SU-DHL-6 (cell line): ENCODE results near the gene CPN1.

ENCODE experiments used
- H2AFZ ChIP-seq: fragments of 200-600 bp; sonication (generic); 2 replicates; pipeline ENCODE4 v1.6.1; 2014; ENCODE audit warnings: low read depth, mild to moderate bottlenecking, moderate library complexity, mixed read lengths, antibody characterized with exemption, low read length; ENCODE audit not compliant: severe bottlenecking
- H3F3A ChIP-seq: fragments of 200-600 bp; shearing (Covaris generic); 2 replicates; pipeline ENCODE4 v1.6.0; 2016; ENCODE audit warnings: antibody characterized with exemption, mild to moderate bottlenecking; ENCODE audit not compliant: insufficient read depth
- H3K27ac ChIP-seq: fragments of 200-600 bp; sonication (generic); 2 replicates; pipeline ENCODE4 v1.5.1; 2016; ENCODE audit warnings: low read depth, mild to moderate bottlenecking, low read length, moderate library complexity, mixed read lengths
- H3K27me3 ChIP-seq: fragments of 200-600 bp; sonication (generic), shearing (Covaris generic); 2 replicates; pipeline ENCODE4 v1.6.0; 2014; ENCODE audit warnings: mild to moderate bottlenecking, low read length
- H3K36me3 ChIP-seq: fragments of 200-600 bp; sonication (generic); 2 replicates; pipeline ENCODE4 v1.6.1; 2014; ENCODE audit warnings: mild to moderate bottlenecking, low read length, mixed read lengths
- H3K4me2 ChIP-seq: fragments of 300-600, 200-600 bp; shearing (Covaris generic), sonication (generic); 2 replicates; pipeline ENCODE4 v1.6.0; 2014; ENCODE audit warnings: low read length, low read depth, mild to moderate bottlenecking; ENCODE audit not compliant: poor library complexity, severe bottlenecking
- H3K4me3 ChIP-seq: fragments of 200-600 bp; sonication (generic); 2 replicates; pipeline ENCODE4 v1.5.1; 2014; ENCODE audit warnings: antibody characterized with exemption, low read length, mild to moderate bottlenecking, mixed read lengths; ENCODE audit not compliant: insufficient read depth, poor library complexity, severe bottlenecking
- H3K79me2 ChIP-seq: fragments of 200-600 bp; sonication (generic); 2 replicates; pipeline ENCODE4 v1.6.1; 2014; ENCODE audit warnings: mild to moderate bottlenecking, low read length, moderate library complexity; ENCODE audit not compliant: insufficient read depth
- H3K9ac ChIP-seq: fragments of 200-600 bp; sonication (generic); 2 replicates; pipeline ENCODE4 v1.7.0; 2014; ENCODE audit warnings: mild to moderate bottlenecking, low read length
- H3K9me2 ChIP-seq: fragments of 200-600 bp; sonication (generic); replicated peaks from 2 replicates; pipeline ENCODE4 v1.6.1; 2014; ENCODE audit warnings: low read length; ENCODE audit not compliant: insufficient read depth
- H3K9me3 ChIP-seq: fragments of 200-600 bp; sonication (generic); 2 replicates; pipeline ENCODE4 v1.6.1; 2014; ENCODE audit warnings: low read length, mixed read lengths; ENCODE audit not compliant: insufficient read depth
- H4K20me1 ChIP-seq: fragments of 200-600 bp; sonication (generic); 2 replicates; pipeline ENCODE4 v1.6.1; 2014; ENCODE audit warnings: low read depth, mild to moderate bottlenecking, antibody characterized with exemption, low read length, moderate library complexity, mixed read lengths
- CTCF ChIP-seq: fragments of 200-600 bp; sonication (generic); IDR thresholded peaks from one replicate; pipeline ENCODE4 v1.5.1; 2017; ENCODE audit warnings: antibody characterized with exemption, mild to moderate bottlenecking, low read length, moderate library complexity; ENCODE audit not compliant: insufficient read depth, poor library complexity, severe bottlenecking
- EZH2phosphoT487 ChIP-seq: fragments of 200-600 bp; sonication (generic), shearing (Covaris generic); conservative IDR thresholded peaks from 2 replicates; pipeline ENCODE4 v1.6.1; 2018; ENCODE audit warnings: mild to moderate bottlenecking, antibody characterized with exemption, low read length, moderate library complexity, mixed read lengths

The CPN1 gene

GRCh38 chr10:100081075-100082001 is at the start of gene CPN1:
CPN1 (minus strand) TSS chr10:100081869; CDS start chr10:100081625, 244 bp downstream.
- no peaks in the 10 kb centered on the region for H3K9me3 ChIP-seq
- no peak within 1 kb of the TSS for H3K9ac ChIP-seq
- H3F3A ChIP-seq, result no peaks in the 10 kb centered on the region

GRCh38 chr10:100130831-100131230 is 49.2 kb upstream of the CPN1 start:
- no peak for TF ChIP-seq CTCF
- TF ChIP-seq EZH2phosphoT487, result no peak
- no peak overlapping the region for H2AFZ ChIP-seq
- no peak overlapping the region for H3K4me2 ChIP-seq
- H3K9me3 ChIP-seq, result no peaks in the 10 kb centered on the region
- H3K36me3 ChIP-seq, result no peaks in the 10 kb centered on the region
- H3K9me2 ChIP-seq, result no peaks in the 10 kb centered on the region
- H3K27me3 ChIP-seq, result no peaks in the 10 kb centered on the region
- no peak overlapping the region for H3K27ac ChIP-seq
- no peak overlapping the region for H3K4me3 ChIP-seq
- no peaks in the 10 kb centered on the region for H3F3A ChIP-seq
- H3K79me2 ChIP-seq, result no peaks in the 10 kb centered on the region
- H3K9ac ChIP-seq, result no peak overlapping the region
- no peaks in the 10 kb centered on the region for H4K20me1 ChIP-seq

More at GRCh38 chr10:100081075-100082001, at the start of gene CPN1:
- no peaks in the 10 kb centered on the region for H3K27me3 ChIP-seq
- no peak within 1 kb of the TSS for H2AFZ ChIP-seq
- no peaks in the 10 kb centered on the region for H3K79me2 ChIP-seq
- H3K9me2 ChIP-seq, result no peaks in the 10 kb centered on the region
- H3K36me3 ChIP-seq, result no peaks in the 10 kb centered on the region
- H3K4me3 ChIP-seq, result no peak within 1 kb of the TSS
- no peak within 1 kb of the TSS for H3K4me2 ChIP-seq
- TF ChIP-seq EZH2phosphoT487, result no peak
- no peak for TF ChIP-seq CTCF
- no peaks in the 10 kb centered on the region for H4K20me1 ChIP-seq
- no peak within 1 kb of the TSS for H3K27ac ChIP-seq

- Histone ChIP-seq H3K4me2 (no peak overlapping the region), H3K9me2 (no peaks in the 10 kb centered on the region), H3K9ac (no peak overlapping the region), H3K36me3 (no peaks in the 10 kb centered on the region), H3K9me3 (no peaks in the 10 kb centered on the region), H3K27ac (no peak overlapping the region), H3K27me3 (no peaks in the 10 kb centered on the region), H2AFZ (no peak overlapping the region), H3F3A (no peaks in the 10 kb centered on the region), H3K4me3 (no peak overlapping the region), H3K79me2 (no peaks in the 10 kb centered on the region), H4K20me1 (no peaks in the 10 kb centered on the region)
- TF ChIP-seq EZH2phosphoT487 (no peak), CTCF (no peak)
These were observed 47.8 kb upstream of the CPN1 start for GRCh38 chr10:100129424-100129823.
